Measurements from ENCODE around the gene RBBP5. TPM values are rescaled to one million over a fixed set of nuclear protein-coding genes. Genes with fewer than 3 reads are reported as not detected.

RBBP5 gene
- total RNA-seq, 4 donors from 2014 or later = 11.8 to 18.1 (median 15.9) TPM

DNA sequence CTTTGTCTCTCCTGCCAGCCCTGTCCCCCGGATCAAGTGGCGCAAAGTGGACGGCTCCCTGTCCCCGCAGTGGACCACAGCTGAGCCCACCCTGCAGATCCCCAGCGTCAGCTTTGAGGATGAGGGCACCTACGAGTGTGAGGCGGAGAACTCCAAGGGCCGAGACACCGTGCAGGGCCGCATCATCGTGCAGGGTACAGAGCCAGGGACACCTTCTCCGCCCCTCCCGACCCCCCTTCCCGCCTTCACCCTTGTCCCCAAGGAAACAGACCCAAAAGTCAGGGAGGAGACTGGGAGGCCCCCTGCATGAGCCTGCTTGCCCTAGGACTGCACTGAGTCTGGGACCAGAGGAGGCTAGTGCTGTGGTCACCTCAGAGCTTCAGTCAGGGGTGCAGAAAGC, 60.6 kb downstream of the RBBP5 start:
- H3K9me3 ChIP-seq = no peaks in the 10 kb centered on the region
- peaks cover 0 to 6% of the 10 kb centered on the region in 2 donors for H3K36me3 ChIP-seq
- no peak for ATAC-seq
- no peak overlapping the region for H3K4me3 ChIP-seq
- H3K27me3 ChIP-seq = no peaks in the 10 kb centered on the region
- no CpG with 5 or more reads among the region's 14 CpGs for WGBS, 2 donors (ENCODE audit: low coverage in 1 of 2)
- peaks cover 0 to 11% (median 0%) of the 10 kb centered on the region in 3 donors for H3K4me1 ChIP-seq
- no peak for TF ChIP-seq EP300 (IDR thresholded peaks at IDR 0.05)
- no peak for TF ChIP-seq CTCF (IDR thresholded peaks at IDR 0.05)
- no peak for TF ChIP-seq POLR2A (IDR thresholded peaks at IDR 0.05)
- no peak for TF ChIP-seq POLR2AphosphoS5 (IDR thresholded peaks at IDR 0.05)
- no peak overlapping the region for H3K27ac ChIP-seq

DNA sequence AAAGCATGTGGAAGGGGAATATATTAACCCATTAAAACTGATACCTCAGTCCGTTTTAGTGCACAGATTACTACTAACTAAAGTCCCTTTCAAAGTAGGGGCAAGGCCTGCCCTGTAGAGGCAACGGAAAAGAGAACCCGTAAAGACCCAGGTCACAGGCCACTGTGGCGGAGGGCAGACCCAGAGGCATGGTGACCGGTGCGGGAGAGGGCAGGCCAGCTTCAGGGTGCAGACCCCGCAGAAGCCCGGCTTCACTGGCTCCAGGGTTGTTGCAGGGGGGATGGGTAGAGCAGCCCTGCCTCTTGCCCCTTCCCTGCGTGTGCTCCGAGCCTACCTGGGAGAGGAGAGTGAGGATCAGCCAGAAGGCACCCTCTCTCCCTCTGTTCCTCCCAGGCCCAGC, 61.0 kb downstream of the RBBP5 start:
- no peak overlapping the region for H3K27ac ChIP-seq
- no peaks in the 10 kb centered on the region for H3K9me3 ChIP-seq
- TF ChIP-seq CTCF (IDR thresholded peaks at IDR 0.05) (no peak), POLR2A (IDR thresholded peaks at IDR 0.05) (no peak), POLR2AphosphoS5 (IDR thresholded peaks at IDR 0.05) (no peak), EP300 (IDR thresholded peaks at IDR 0.05) (no peak)
- H3K27me3 ChIP-seq = no peaks in the 10 kb centered on the region
- 80 to 84% methylated on average over 2 to 4 of the region's 10 CpGs for WGBS, 2 donors (ENCODE audit: low coverage in 1 of 2)
- no peak for ATAC-seq
- peaks cover 0 to 6% of the 10 kb centered on the region in 2 donors for H3K36me3 ChIP-seq
- H3K4me1 ChIP-seq = peaks cover 0 to 11% (median 0%) of the 10 kb centered on the region in 3 donors
- H3K4me3 ChIP-seq = no peak overlapping the region

DNA sequence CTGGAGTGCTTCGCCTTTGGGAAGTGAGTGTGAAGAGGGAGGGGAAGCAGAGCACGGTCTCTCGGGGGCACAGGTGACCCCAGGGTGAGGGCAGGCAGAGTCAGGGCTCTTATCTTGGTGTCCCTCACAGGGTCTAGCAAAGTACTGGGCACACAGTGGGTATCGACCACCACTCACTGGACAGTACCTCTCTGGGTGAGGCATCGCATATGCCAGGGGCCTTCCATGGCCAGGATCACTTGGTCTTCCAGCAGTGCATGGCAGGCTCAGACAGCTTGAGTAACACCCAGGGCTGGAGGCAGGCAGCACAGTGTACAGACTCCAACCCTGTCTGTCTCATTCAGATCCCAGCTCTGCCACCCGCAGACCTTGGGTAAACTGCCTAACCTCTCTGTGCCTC, 62.1 kb downstream of the RBBP5 start:
- H3K4me3 ChIP-seq = no peak overlapping the region
- H3K9me3 ChIP-seq = no peaks in the 10 kb centered on the region
- H3K27me3 ChIP-seq = no peaks in the 10 kb centered on the region
- H3K4me1 ChIP-seq = peaks cover 0 to 11% (median 0%) of the 10 kb centered on the region in 3 donors
- 80% methylated on average over 1 to 2 of the region's 6 CpGs for WGBS, 2 donors (ENCODE audit: low coverage in 1 of 2)
- no peak overlapping the region for H3K27ac ChIP-seq
- no peak for ATAC-seq
- peaks cover 0 to 4% of the 10 kb centered on the region in 2 donors for H3K36me3 ChIP-seq
- no peak for TF ChIP-seq POLR2AphosphoS5 (IDR thresholded peaks at IDR 0.05)

- H3K27me3 ChIP-seq = peaks cover 6% of the 10 kb centered on the region
- H3K36me3 ChIP-seq = no peaks in the 10 kb centered on the region
- no peak overlapping the region for H3K27ac ChIP-seq
- 93% methylated on average over 3 of the region's 12 CpGs; no CpG with 5 or more reads in 1 of the 2 donors for WGBS, 2 donors (ENCODE audit: low coverage in 1 of 2)
- ATAC-seq = no peak
- TF ChIP-seq EP300 (IDR thresholded peaks at IDR 0.05) (no peak), POLR2AphosphoS5 (IDR thresholded peaks at IDR 0.05) (no peak), CTCF (IDR thresholded peaks at IDR 0.05) (no peak)
- H3K4me1 ChIP-seq = peaks cover 0 to 11% (median 0%) of the 10 kb centered on the region in 3 donors
- H3K9me3 ChIP-seq = no peaks in the 10 kb centered on the region
- no peak overlapping the region for H3K4me3 ChIP-seq
Measured at GRCh38 chr1:205058853-205059252, 62.9 kb downstream of the RBBP5 start.

DNA sequence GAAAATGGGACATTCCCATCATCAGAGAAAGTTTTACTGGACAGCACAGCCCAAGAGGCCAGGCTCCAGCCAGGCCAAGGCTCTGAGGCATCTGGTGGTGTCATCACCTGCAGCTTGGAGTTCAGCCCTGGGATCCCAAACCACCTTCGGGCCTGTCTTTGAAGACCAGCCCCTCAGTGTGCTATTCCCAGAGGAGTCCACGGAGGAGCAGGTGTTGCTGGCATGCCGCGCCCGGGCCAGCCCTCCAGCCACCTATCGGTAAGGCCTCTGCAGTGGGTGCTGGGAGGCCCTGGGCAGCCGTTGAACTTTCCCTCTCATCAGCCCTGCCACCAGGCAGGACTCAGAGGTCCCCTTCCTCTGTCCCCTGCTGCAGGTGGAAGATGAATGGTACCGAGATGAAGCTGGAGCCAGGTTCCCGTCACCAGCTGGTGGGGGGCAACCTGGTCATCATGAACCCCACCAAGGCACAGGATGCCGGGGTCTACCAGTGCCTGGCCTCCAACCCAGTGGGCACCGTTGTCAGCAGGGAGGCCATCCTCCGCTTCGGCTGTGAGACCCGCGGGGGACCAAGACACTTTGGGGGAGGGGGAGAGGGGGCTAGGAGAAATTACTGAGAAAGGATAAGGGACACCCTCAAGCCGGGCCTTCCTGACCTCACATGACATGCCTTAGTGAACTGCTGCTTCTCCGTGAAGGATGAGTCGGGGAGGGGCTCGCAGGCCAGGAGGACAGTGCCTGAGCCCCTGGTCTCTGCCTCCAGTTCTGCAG, 63.8 kb downstream of the RBBP5 start:
- no peaks in the 10 kb centered on the region for H3K36me3 ChIP-seq
- WGBS, 2 donors (ENCODE audit: low coverage in 1 of 2) = 60 to 97% methylated on average over 1 to 5 of the region's 19 CpGs
- no peak overlapping the region for H3K27ac ChIP-seq
- H3K4me3 ChIP-seq = no peak overlapping the region
- H3K4me1 ChIP-seq = peaks cover 0 to 11% (median 0%) of the 10 kb centered on the region in 3 donors
- no peaks in the 10 kb centered on the region for H3K9me3 ChIP-seq
- TF ChIP-seq CTCF (IDR thresholded peaks at IDR 0.05) (no peak), EP300 (IDR thresholded peaks at IDR 0.05) (no peak), POLR2A (IDR thresholded peaks at IDR 0.05) (no peak), POLR2AphosphoS5 (IDR thresholded peaks at IDR 0.05) (no peak)
- H3K27me3 ChIP-seq = peaks cover 11% of the 10 kb centered on the region
- no peak for ATAC-seq
